ENCODE results near the gene HEXIM2.

GRCh38 chr17:45137561-45138305 is 23.9 kb upstream of the HEXIM2 start:
- TF ChIP-seq CTCF (IDR thresholded peaks at IDR 0.05 in 2 of 3, conservative IDR thresholded peaks at IDR 0.05 in 1 of 3; ENCODE audit: borderline replicate concordance in 1 of 3, insufficient read depth in 1 of 3, low read depth in 2 of 3, low read length in 2 of 3) (no peak), SRF (IDR thresholded peaks at IDR 0.05; ENCODE audit: low read depth) (no peak), EZH2phosphoT487 (IDR thresholded peaks at IDR 0.05; ENCODE audit: borderline replicate concordance) (no peak), POLR2AphosphoS5 (IDR thresholded peaks at IDR 0.05; ENCODE audit: low read depth, low read length) (no peak), TCF7L2 (IDR thresholded peaks at IDR 0.05; ENCODE audit: borderline replicate concordance, extremely low read depth, insufficient read depth, insufficient read length) (no peak), FOSL1 (IDR thresholded peaks at IDR 0.05; ENCODE audit: low read depth) (no peak), YY1 (IDR thresholded peaks at IDR 0.05; ENCODE audit: extremely low read depth, insufficient replicate concordance, low read depth, low read length) (no peak), EZH2 (IDR thresholded peaks at IDR 0.05) (no peak), REST (IDR thresholded peaks at IDR 0.05; ENCODE audit: low read depth) (no peak)

Measured in HCT116 (cell line).